ENCODE data around the gene SOCS2.
"Not testable (repeated sequence)": the region's sequence is repeated elsewhere in the genome, so short reads cannot be mapped to it uniquely, and the experiment has no call there.

Gene SOCS2
- 0.19 to 33.9 (median 1.9) reads per million in 17 experiments for total RNA-seq

GRCh38 chr12:93571925-93572711, at the start of gene SOCS2:
TSS of gene SOCS2 (plus strand) at chr12:93572675. CDS start at chr12:93572898, 223 bp downstream.
- peak in 3 of 4 experiments; percentile 19 to 47 (median 34) for DNase-seq

- no peak for DNase-seq
These were observed 47.9 kb upstream of the SOCS2 start for GRCh38 chr12:93524386-93525133.

GRCh38 chr12:93526786-93527428, 45.6 kb upstream of the SOCS2 start:
- DNase-seq, result no peak

- DNase-seq, result peak in 2 of 4 experiments; percentile 25 to 29
These were observed 42.1 kb upstream of the SOCS2 start for GRCh38 chr12:93530358-93530757.

- no peak for DNase-seq
These were observed 39.2 kb upstream of the SOCS2 start for GRCh38 chr12:93533310-93533709.

GRCh38 chr12:93536111-93536765, 36.2 kb upstream of the SOCS2 start:
- no peak for DNase-seq

GRCh38 chr12:93536766-93537488, 35.5 kb upstream of the SOCS2 start:
- no peak for DNase-seq

GRCh38 chr12:93537769-93538168, 34.7 kb upstream of the SOCS2 start:
- DNase-seq, result no peak

- no peak for DNase-seq
These were observed 32.7 kb upstream of the SOCS2 start for GRCh38 chr12:93539821-93540220.

GRCh38 chr12:93540466-93540865, 32.0 kb upstream of the SOCS2 start:
- DNase-seq, result no peak

GRCh38 chr12:93541578-93542225, 30.8 kb upstream of the SOCS2 start:
- no peak for DNase-seq

- DNase-seq, result no peak
These were observed 24.7 kb upstream of the SOCS2 start for GRCh38 chr12:93547778-93548177.

- no peak for DNase-seq
These were observed 23.3 kb upstream of the SOCS2 start for GRCh38 chr12:93549174-93549573.

GRCh38 chr12:93550748-93551611, 21.5 kb upstream of the SOCS2 start:
- no peak for DNase-seq

- no peak for DNase-seq
These were observed 20.0 kb upstream of the SOCS2 start for GRCh38 chr12:93552427-93552826.

- DNase-seq, result not testable (repeated sequence)
These were observed 14.6 kb upstream of the SOCS2 start for GRCh38 chr12:93557879-93558278.

GRCh38 chr12:93558685-93559084, 13.8 kb upstream of the SOCS2 start:
- not testable (repeated sequence) for DNase-seq

GRCh38 chr12:93563807-93564538, 8.5 kb upstream of the SOCS2 start:
- no peak for DNase-seq

- DNase-seq, result no peak
These were observed 6.7 kb upstream of the SOCS2 start for GRCh38 chr12:93565760-93566159.

- DNase-seq, result no peak
These were observed 5.3 kb upstream of the SOCS2 start for GRCh38 chr12:93567174-93567573.
